GM12878 (cell line): ENCODE results near the gene OGFR. TPM values are rescaled to one million over a fixed set of nuclear protein-coding genes. Genes with fewer than 3 reads are reported as not detected.

ENCODE experiments used
- ATAC-seq: fragments of 200-7000 bp; cut with Tn5 transposase; 3 replicates; pipeline ENCODE4 v1.9.1; 2020; ENCODE audit warnings: mild to moderate bottlenecking, moderate library complexity
- BruUV-seq: library from RNA; stranded (reverse); fragments of 400-500 nt; replicated peaks from 2 replicates; lab custom pipeline; 2021; lab: Mats Ljungman, UMichigan
- CTCF ChIA-PET: fragments of 300-600 bp; sonication (Branson Sonifier 250); formaldehyde crosslinking; extraction: SDS; loops from one replicate; lab custom pipeline; 2021; ENCODE audit warnings: inconsistent platforms; lab: Yijun Ruan, JAX
- POLR2A ChIA-PET: fragments of 350-600 bp; formaldehyde crosslinking; extraction: SDS; loops from one replicate; lab custom pipeline; 2021; ENCODE audit warnings: inconsistent platforms; lab: Charles Lee
- RAD21 ChIA-PET: fragments of 300-600 bp; sonication (Branson Sonifier 250); formaldehyde crosslinking; loops from one replicate; lab custom pipeline; 2023; ENCODE audit warnings: antibody characterized with exemption; ENCODE audit not compliant: unreplicated experiment; lab: Charles Lee
- SMC1A ChIA-PET: fragments of 300-600 bp; sonication (Branson Sonifier 250); formaldehyde crosslinking; loops from one replicate; lab custom pipeline; 2023; ENCODE audit not compliant: unreplicated experiment, uncharacterized antibody; lab: Charles Lee
- DNase-seq: peaks from one replicate; pipeline ENCODE4 v3.0.0-alpha.2; 2011; ENCODE audit warnings: low read depth, low spot score
- FAIRE-seq: peaks from 3 replicates; lab custom pipeline; 2011; peaks lifted over from hg19 to GRCh38; lab: Jason Lieb, UNC
- H2AFZ ChIP-seq: 2 replicates; pipeline ENCODE4 v1.6.0; 2011; ENCODE audit warnings: low read depth, low read length, control low read depth; ENCODE audit not compliant: control insufficient read depth
- H3K27ac ChIP-seq: 2 replicates; pipeline ENCODE4 v1.5.1; 2011; ENCODE audit warnings: control low read depth; ENCODE audit not compliant: control insufficient read depth, insufficient read depth
- H3K27me3 ChIP-seq, 2 experiments: replicated peaks in 1 of 2; 2 replicates each; pipeline versions ENCODE4 v1.6.0 to v1.6.1; 2011; ENCODE audit warnings: low read length in 1 of 2; ENCODE audit not compliant: control insufficient read depth in 2 of 2, insufficient read depth in 2 of 2
- H3K36me3 ChIP-seq, 2 experiments: 2 replicates each; pipeline ENCODE4 v1.5.1; 2011; ENCODE audit warnings: low read length in 1 of 2; ENCODE audit not compliant: control insufficient read depth in 2 of 2, insufficient read depth in 2 of 2
- H3K4me1 ChIP-seq: 2 replicates; pipeline ENCODE4 v1.6.1; 2011; ENCODE audit warnings: mild to moderate bottlenecking, low read length, moderate library complexity, mixed read lengths; ENCODE audit not compliant: control insufficient read depth, insufficient read depth
- H3K4me2 ChIP-seq: 2 replicates; pipeline ENCODE4 v1.6.0; 2011; ENCODE audit warnings: control low read depth; ENCODE audit not compliant: control insufficient read depth, insufficient read depth
- H3K4me3 ChIP-seq: fragments of 200-600 bp; sonication (generic); 2 replicates; pipeline ENCODE4 v1.5.1; 2016
- H3K79me2 ChIP-seq: 2 replicates; pipeline ENCODE4 v1.6.0; 2011; ENCODE audit warnings: low read length; ENCODE audit not compliant: control insufficient read depth, insufficient read depth
- H3K9ac ChIP-seq: 2 replicates; pipeline ENCODE4 v1.8.0; 2011; ENCODE audit warnings: low read length, control low read depth, mixed read lengths; ENCODE audit not compliant: control insufficient read depth, insufficient read depth
- H3K9me3 ChIP-seq: replicated peaks from 3 replicates; pipeline ENCODE4 v1.5.1; 2011; ENCODE audit warnings: mild to moderate bottlenecking, low read length; ENCODE audit not compliant: control insufficient read depth, insufficient read depth
- H4K20me1 ChIP-seq: 2 replicates; pipeline ENCODE4 v1.6.0; 2011; ENCODE audit not compliant: control insufficient read depth, insufficient read depth
- FOXK2 ChIP-seq: fragments of 450-650 bp; IDR thresholded peaks from 2 replicates; pipeline ENCODE4 v1.6.1; 2017; ENCODE audit warnings: mild to moderate bottlenecking, moderate library complexity
- MYB ChIP-seq: fragments of 150-350 bp; IDR thresholded peaks from 2 replicates; pipeline ENCODE4 v1.6.1; 2014; ENCODE audit warnings: mild to moderate bottlenecking, low read depth, low read length, borderline replicate concordance
- NFXL1 ChIP-seq: fragments of 450-650 bp; IDR thresholded peaks from 2 replicates; pipeline ENCODE4 v1.6.1; 2017; ENCODE audit warnings: antibody characterized with exemption, mild to moderate bottlenecking, borderline replicate concordance
- NR2C2 ChIP-seq: IDR thresholded peaks from 2 replicates; pipeline ENCODE4 v1.6.1; 2011; ENCODE audit warnings: borderline replicate concordance, low read depth; ENCODE audit not compliant: control insufficient read depth, insufficient read length
- POLR2AphosphoS2 ChIP-seq: IDR thresholded peaks from 2 replicates; pipeline ENCODE4 v1.6.1; 2011; ENCODE audit warnings: low read depth, mild to moderate bottlenecking, low read length, improper control_type of control experiment, moderate library complexity
- POLR2AphosphoS5 ChIP-seq: IDR thresholded peaks from 2 replicates; pipeline ENCODE4 v1.6.1; 2011; ENCODE audit warnings: mild to moderate bottlenecking, low read length, inconsistent platforms
- POU2F2 ChIP-seq: IDR thresholded peaks from 3 replicates; pipeline ENCODE4 v1.6.1; 2011; ENCODE audit warnings: low read depth, mild to moderate bottlenecking, low read length, borderline replicate concordance
- SMAD1 ChIP-seq: fragments of 450-650 bp; IDR thresholded peaks from 2 replicates; pipeline ENCODE4 v1.6.1; 2018; ENCODE audit warnings: mild to moderate bottlenecking, low read depth; ENCODE audit not compliant: partially characterized antibody
- TCF12 ChIP-seq: IDR thresholded peaks from 2 replicates; pipeline ENCODE4 v1.6.1; 2011; ENCODE audit warnings: low read depth, mild to moderate bottlenecking, low read length
- WGBS: methylation state at CpG from one replicate; pipeline ENCODE4 v1.1.6; 2016; ENCODE audit warnings: low lambda C conversion rate; ENCODE audit not compliant: insufficient replicate concordance, insufficient coverage; ENCODE audit errors: missing lambda C conversion rate; 5-methylcytosine and 5-hydroxymethylcytosine counted together
- in situ Hi-C: fragments of 300-500 bp; cut with MboI; formaldehyde crosslinking; loops from 9 replicates; pipeline ENCODE4 v1.14.3; 2018; ENCODE audit warnings: mixed read lengths
- intact Hi-C: fragments of 100-400 bp; cut with micrococcal nuclease; formaldehyde crosslinking; loops from one replicate; pipeline ENCODE4 v1.14.2; 2022; ENCODE audit not compliant: unreplicated experiment
- polyA plus RNA-seq, 11 experiments: library from polyadenylated mRNA; depleted of rRNA in 4 of 11; unstranded in 6 of 11; stranded (reverse) in 5 of 11; fragments of >200 nt; fragmentation: Nextera tagmentation in 4 of 11; fragmentation: Illumina TruSeq in 1 of 11; extraction: Ambion mirVana in 4 of 11; extraction: Trizol in 1 of 11; gene quantifications; 1 replicate in 1 of 11; 2 replicates in 10 of 11; pipeline versions ENCODE4 v1.2.1 to v1.2.3, GENCODE V29; 2011 to 2016; ENCODE audit warnings: inconsistent platforms in 2 of 11, missing spikeins in 2 of 11, low read depth in 1 of 11
- total RNA-seq, 4 experiments: library from RNA; depleted of rRNA in 3 of 4; stranded (reverse); fragments of >200 nt in 3 of 4; fragmentation: Illumina TruSeq in 1 of 4; extraction: Trizol in 1 of 4; gene quantifications; 2 replicates each; pipeline versions ENCODE4 v1.2.1 to v1.2.3, GENCODE V29; 2013 to 2021

The OGFR gene
- total and polyA plus RNA-seq, 10 of the 15 experiments (the other 5 are each of a cell fraction or from before 2014, with no cell fraction given), result 0.72 to 62.1 (median 27.3) TPM

- no peak for FAIRE-seq
- intact Hi-C loops (no loop called here), in situ Hi-C loops (no loop called here)
- CTCF ChIA-PET, result no interaction called here
- RAD21 ChIA-PET, result no interaction called here
- TF ChIP-seq MYB (no peak), SMAD1 (no peak), TCF12 (no peak), POLR2AphosphoS2 (no peak), FOXK2 (no peak), POU2F2 (no peak), NR2C2 (no peak)
- no peaks in the 10 kb centered on the region for H3K9me3 ChIP-seq
- 96% methylated on average over 13 of the region's 13 CpGs for WGBS
- peaks cover 5 to 8% of the 10 kb centered on the region in 2 experiments; a peak in 3 of 4 replicates for H3K27me3 ChIP-seq
- no peaks in the 10 kb centered on the region for H4K20me1 ChIP-seq
- no peaks in the 10 kb centered on the region; the same call in 1 of the 2 replicates for H3K79me2 ChIP-seq
- no peak overlapping the region for H3K4me2 ChIP-seq
- no peaks in the 10 kb centered on the region for H3K4me1 ChIP-seq
- SMC1A ChIA-PET, result no interaction called here
- BruUV-seq, result no TSS peak
- DNase-seq, result no peak
- H3K4me3 ChIP-seq, result no peak overlapping the region
- no peak overlapping the region for H2AFZ ChIP-seq
- H3K9ac ChIP-seq, result no peak overlapping the region
- POLR2A ChIA-PET, result no interaction called here
- H3K36me3 ChIP-seq, result peaks cover 6 to 32% of the 10 kb centered on the region in 2 experiments; a peak in 3 of 4 replicates
- no peak overlapping the region for H3K27ac ChIP-seq
- no peak for ATAC-seq
Observed at GRCh38 chr20:62813588-62813987, 9.0 kb downstream of the OGFR start.

GRCh38 chr20:62814060-62814708 is 9.5 kb downstream of the OGFR start:
- ChIA-PET SMC1A (no interaction called here), POLR2A (no interaction called here), CTCF (no interaction called here), RAD21 (no interaction called here)
- ATAC-seq, result peak; percentile 27
- BruUV-seq, result no TSS peak
- H3K4me1 ChIP-seq, result no peaks in the 10 kb centered on the region
- H3K4me3 ChIP-seq, result no peak overlapping the region
- no peaks in the 10 kb centered on the region for H3K9me3 ChIP-seq
- no peak overlapping the region for H3K27ac ChIP-seq
- intact Hi-C loops (no loop called here), in situ Hi-C loops (no loop called here)
- no peak overlapping the region for H3K9ac ChIP-seq
- TF ChIP-seq NFXL1 (no peak), POLR2AphosphoS5 (peak; percentile 40; the same call in 1 of the 2 replicates)
- no peak for DNase-seq
- no peaks in the 10 kb centered on the region for H3K79me2 ChIP-seq
- WGBS, result 52% methylated on average over 13 of the region's 13 CpGs
- H3K27me3 ChIP-seq, result peaks cover 5 to 8% of the 10 kb centered on the region in 2 experiments; a peak in 3 of 4 replicates
- H2AFZ ChIP-seq, result no peak overlapping the region
- no peak overlapping the region for H3K4me2 ChIP-seq
- peaks cover 3 to 29% of the 10 kb centered on the region in 2 experiments; a peak in 3 of 4 replicates for H3K36me3 ChIP-seq
- H4K20me1 ChIP-seq, result no peaks in the 10 kb centered on the region
- FAIRE-seq, result no peak
